ENCODE measurements around the gene EGFLAM. TPM values are rescaled to one million over a fixed set of nuclear protein-coding genes. Genes with fewer than 3 reads are reported as not detected.

EGFLAM gene
- total and polyA plus RNA-seq, 2 of the 4 experiments (the other 2 are of a cell fraction) = 0.77 to 1.1 TPM

DNA sequence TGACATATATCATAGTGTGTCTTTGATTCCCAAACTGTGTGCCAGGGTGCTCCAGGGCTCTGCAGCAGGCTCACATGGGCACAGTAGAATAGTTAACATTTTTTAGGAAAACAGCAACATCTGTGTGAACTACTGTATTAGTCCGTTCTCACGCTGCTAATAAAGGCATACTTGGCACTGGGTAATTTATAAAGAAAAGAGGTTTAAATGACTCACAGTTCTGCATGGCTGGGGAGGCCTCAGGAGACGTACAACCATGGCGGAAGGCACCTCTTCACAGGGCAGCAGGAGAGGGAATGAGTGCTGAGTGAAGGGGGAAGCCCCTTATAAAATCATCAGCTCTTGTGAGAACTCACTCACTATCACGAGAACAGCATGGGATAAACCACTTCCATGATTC is 82.7 kb downstream of the EGFLAM start:
- no peak overlapping the region for H2BK5ac ChIP-seq (ENCODE audit: low read depth, low read length, poor library complexity, severe bottlenecking)
- H3K23ac ChIP-seq (ENCODE audit: low read depth, low read length) = no peak overlapping the region
- in situ Hi-C loops (cut with MboI; ENCODE audit: low sequenced_read_pairs) = no loop called here
- H3K27ac ChIP-seq (ENCODE audit: insufficient read depth, low read length) = no peak overlapping the region
- H3K9me1 ChIP-seq (ENCODE audit: insufficient read depth, low read length) = no peaks in the 10 kb centered on the region
- H2AK9ac ChIP-seq (replicated peaks; ENCODE audit: low read depth, low read length, poor library complexity) = no peak overlapping the region
- no peaks in the 10 kb centered on the region for H3K79me1 ChIP-seq (ENCODE audit: low read depth in 1 of 2, low read length in 2 of 2)
- no peak overlapping the region for H2AFZ ChIP-seq (replicated peaks; ENCODE audit: low read length, poor library complexity)
- no peak overlapping the region for H3K4me2 ChIP-seq (ENCODE audit: low read depth, low read length)
- POLR2A ChIA-PET (ENCODE audit: unreplicated experiment) = no interaction called here
- dilution Hi-C loops (cut with HindIII; ENCODE audit: low sequenced_read_pairs, unreplicated experiment) = no loop called here
- no peak overlapping the region for H4K91ac ChIP-seq (ENCODE audit: insufficient read depth, low read depth, low read length)
- H3K56ac ChIP-seq (ENCODE audit: extremely low read depth, insufficient read depth, low read length) = no peak overlapping the region
- no peaks in the 10 kb centered on the region for H3K9me3 ChIP-seq (ENCODE audit: control insufficient read depth, insufficient read depth, low read length)
- CTCF ChIA-PET = no interaction called here
- DNase-seq (no peak), ATAC-seq (ENCODE audit: low read depth) (no peak)
- no CpG with 5 or more reads among the region's 5 CpGs for WGBS, 2 experiments (ENCODE audit: extremely low coverage in 2 of 2, insufficient read length in 1 of 2)
- TF ChIP-seq, protein P1, sequence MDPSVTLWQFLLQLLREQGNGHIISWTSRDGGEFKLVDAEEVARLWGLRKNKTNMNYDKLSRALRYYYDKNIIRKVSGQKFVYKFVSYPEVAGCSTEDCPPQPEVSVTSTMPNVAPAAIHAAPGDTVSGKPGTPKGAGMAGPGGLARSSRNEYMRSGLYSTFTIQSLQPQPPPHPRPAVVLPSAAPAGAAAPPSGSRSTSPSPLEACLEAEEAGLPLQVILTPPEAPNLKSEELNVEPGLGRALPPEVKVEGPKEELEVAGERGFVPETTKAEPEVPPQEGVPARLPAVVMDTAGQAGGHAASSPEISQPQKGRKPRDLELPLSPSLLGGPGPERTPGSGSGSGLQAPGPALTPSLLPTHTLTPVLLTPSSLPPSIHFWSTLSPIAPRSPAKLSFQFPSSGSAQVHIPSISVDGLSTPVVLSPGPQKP (IDR thresholded peaks at IDR 0.05; ENCODE audit: borderline replicate concordance, low read depth, low read length) = no peak
- TF ChIP-seq POLR2A (IDR thresholded peaks at IDR 0.05; ENCODE audit: low read depth, low read length) (no peak), FOS (IDR thresholded peaks at IDR 0.05; ENCODE audit: low read depth, low read length) (no peak), RAD21 (IDR thresholded peaks at IDR 0.05; ENCODE audit: low read length) (no peak), CHD1 (IDR thresholded peaks at IDR 0.05; ENCODE audit: low read depth, low read length) (no peak)
- TF ChIP-seq, protein P2, sequence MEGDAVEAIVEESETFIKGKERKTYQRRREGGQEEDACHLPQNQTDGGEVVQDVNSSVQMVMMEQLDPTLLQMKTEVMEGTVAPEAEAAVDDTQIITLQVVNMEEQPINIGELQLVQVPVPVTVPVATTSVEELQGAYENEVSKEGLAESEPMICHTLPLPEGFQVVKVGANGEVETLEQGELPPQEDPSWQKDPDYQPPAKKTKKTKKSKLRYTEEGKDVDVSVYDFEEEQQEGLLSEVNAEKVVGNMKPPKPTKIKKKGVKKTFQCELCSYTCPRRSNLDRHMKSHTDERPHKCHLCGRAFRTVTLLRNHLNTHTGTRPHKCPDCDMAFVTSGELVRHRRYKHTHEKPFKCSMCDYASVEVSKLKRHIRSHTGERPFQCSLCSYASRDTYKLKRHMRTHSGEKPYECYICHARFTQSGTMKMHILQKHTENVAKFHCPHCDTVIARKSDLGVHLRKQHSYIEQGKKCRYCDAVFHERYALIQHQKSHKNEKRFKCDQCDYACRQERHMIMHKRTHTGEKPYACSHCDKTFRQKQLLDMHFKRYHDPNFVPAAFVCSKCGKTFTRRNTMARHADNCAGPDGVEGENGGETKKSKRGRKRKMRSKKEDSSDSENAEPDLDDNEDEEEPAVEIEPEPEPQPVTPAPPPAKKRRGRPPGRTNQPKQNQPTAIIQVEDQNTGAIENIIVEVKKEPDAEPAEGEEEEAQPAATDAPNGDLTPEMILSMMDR (conservative IDR thresholded peaks at IDR 0.05; ENCODE audit: low read depth, low read length) = no peak
- H3K27me3 ChIP-seq (ENCODE audit: control insufficient read depth, insufficient read depth, low read length) = peaks cover 10% of the 10 kb centered on the region; the same call in 1 of the 2 replicates
- no peak overlapping the region for H3K4me3 ChIP-seq (ENCODE audit: insufficient read depth, low read depth, low read length)
- no peak overlapping the region for H2BK20ac ChIP-seq (ENCODE audit: low read depth, low read length)
- H3K14ac ChIP-seq (replicated peaks; ENCODE audit: low read depth, low read length) = no peak overlapping the region
- H3K36me3 ChIP-seq (ENCODE audit: control insufficient read depth, insufficient read depth, low read length) = no peaks in the 10 kb centered on the region
- no TSS peak for BruUV-seq (replicated peaks)
- H3K4me1 ChIP-seq (ENCODE audit: control insufficient read depth, insufficient read depth, low read length) = no peaks in the 10 kb centered on the region
- H2BK15ac ChIP-seq (ENCODE audit: low read depth, low read length) = no peak overlapping the region
- H3K4ac ChIP-seq (ENCODE audit: low read depth, low read length) = no peak overlapping the region
- H3K18ac ChIP-seq (ENCODE audit: low read depth, low read length) = no peak overlapping the region
- no peak overlapping the region for H2BK120ac ChIP-seq (ENCODE audit: low read depth, low read length)
- H4K5ac ChIP-seq (ENCODE audit: low read depth, low read length) = no peak overlapping the region
- intact Hi-C loops (cut with micrococcal nuclease) = no loop called here
- H3K9ac ChIP-seq (ENCODE audit: low read depth, low read length) = no peak overlapping the region
- H4K20me1 ChIP-seq (ENCODE audit: insufficient read depth, low read length) = no peaks in the 10 kb centered on the region
- no peak overlapping the region for H4K8ac ChIP-seq (ENCODE audit: low read depth in 2 of 2, low read length in 2 of 2)
- H2AK5ac ChIP-seq (ENCODE audit: low read depth, low read length) = no peak overlapping the region

Data from IMR-90 (cell line).